GM19023 (cell line): Measurements from ENCODE around the gene ELF2.
A peak's percentile ranks its signal among the peaks of the same experiment; 100 is the strongest.
"Not testable (repeated sequence)": the region's sequence is repeated elsewhere in the genome, so short reads cannot be mapped to it uniquely, and the experiment has no call there.

Experiments used
- ATAC-seq: cut with Tn5 transposase; IDR thresholded peaks from one replicate; pipeline ENCODE4 v1.9.1; 2021; ENCODE audit warnings: mild to moderate bottlenecking, moderate library complexity; ENCODE audit not compliant: unreplicated experiment

The ELF2 gene

DNA sequence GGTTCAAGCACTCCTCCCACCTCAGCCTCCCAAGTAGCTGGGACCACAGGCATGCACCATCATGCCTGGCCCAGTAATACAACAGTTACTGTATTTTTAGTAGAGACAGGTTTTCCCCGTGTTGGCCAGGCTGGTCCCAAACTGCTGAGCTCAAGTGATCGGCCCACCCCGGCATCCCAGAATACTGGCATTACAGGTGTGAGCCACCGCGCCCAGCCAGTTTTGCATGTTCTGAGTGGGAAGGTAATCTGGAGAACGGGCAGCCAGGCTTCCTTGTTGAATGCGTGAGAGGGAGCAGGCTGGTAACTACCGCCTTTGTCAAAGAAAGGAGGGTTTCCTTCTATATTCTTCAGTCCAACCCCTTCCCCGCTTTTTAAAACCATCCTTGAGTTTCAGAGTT lies 152.3 kb downstream of the ELF2 start:
- ATAC-seq = no peak

GRCh38 chr4:139022835-139023234 lies 154.2 kb downstream of the ELF2 start:
- ATAC-seq = no peak

DNA sequence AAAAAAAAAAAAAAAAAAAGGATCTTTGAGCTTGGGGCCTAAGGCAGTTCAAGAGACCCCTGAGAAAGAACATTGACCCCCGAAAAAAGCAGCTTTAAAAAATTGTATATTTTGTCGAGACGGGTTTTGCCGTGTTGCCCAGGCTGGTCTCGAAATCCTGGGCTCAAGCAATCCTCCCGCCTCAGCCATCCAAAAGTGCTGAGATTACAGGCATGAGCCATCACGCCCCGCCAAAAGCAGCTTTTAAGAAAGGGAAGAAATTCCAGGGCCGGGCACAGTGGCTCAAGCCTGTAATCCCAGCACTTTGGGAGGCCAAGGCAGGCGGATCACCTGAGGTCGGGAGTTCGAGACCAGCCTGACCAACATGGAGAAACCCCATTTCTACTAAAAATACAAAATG lies 155.9 kb downstream of the ELF2 start:
- not testable (repeated sequence) for ATAC-seq

- ATAC-seq = no peak
Measured at GRCh38 chr4:139020384-139020783, 156.6 kb downstream of the ELF2 start.

DNA sequence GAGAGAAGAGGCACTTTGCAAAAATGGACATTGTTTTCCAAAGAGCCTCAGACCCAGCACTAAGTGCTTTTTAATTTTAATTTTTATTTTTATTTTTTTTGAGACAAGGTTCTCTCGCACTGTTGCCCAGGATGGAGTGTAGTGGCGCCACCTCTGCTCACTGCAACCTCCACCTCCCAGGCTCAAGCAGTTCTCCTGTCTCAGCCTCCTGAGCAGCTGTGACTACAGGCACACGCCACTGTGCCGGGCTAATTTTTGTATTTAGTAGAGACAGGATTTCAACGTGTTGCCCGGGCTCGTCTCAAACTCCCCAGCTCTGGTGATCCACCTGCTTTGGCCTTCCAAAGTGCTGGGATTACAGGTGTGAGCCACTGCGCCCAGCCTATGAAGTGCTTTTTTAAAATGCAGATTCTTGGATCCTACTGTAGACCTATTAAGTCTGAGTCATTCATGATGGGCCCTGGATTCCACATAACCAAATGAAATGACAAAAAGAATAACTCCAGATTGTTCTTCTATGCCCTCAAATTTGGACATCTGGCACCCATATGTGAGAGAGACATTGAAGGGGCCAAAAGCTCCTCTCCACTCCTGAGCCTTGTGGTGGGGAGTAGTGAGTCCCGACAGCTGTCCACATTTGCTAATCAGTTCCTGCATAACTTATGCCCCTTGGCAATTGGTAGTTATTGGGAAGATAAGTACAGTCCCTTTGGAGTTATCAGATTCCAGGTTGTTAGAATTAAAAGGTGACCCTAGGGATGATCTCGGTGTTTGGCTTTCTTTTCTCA lies 157.9 kb downstream of the ELF2 start:
- no peak for ATAC-seq

- no peak for ATAC-seq
Measured at GRCh38 chr4:139018501-139018900, 158.5 kb downstream of the ELF2 start.

GRCh38 chr4:139017861-139018260 lies 159.2 kb downstream of the ELF2 start:
- ATAC-seq = no peak

GRCh38 chr4:139015948-139016471 lies 161.0 kb downstream of the ELF2 start:
- ATAC-seq = peak; percentile 42

GRCh38 chr4:139015269-139015947 lies 161.6 kb downstream of the ELF2 start, which contains the start of gene NOCT:
NOCT (plus strand) TSS chr4:139015781; CDS start chr4:139015982, 201 bp downstream.
- peak; percentile 94 for ATAC-seq

DNA sequence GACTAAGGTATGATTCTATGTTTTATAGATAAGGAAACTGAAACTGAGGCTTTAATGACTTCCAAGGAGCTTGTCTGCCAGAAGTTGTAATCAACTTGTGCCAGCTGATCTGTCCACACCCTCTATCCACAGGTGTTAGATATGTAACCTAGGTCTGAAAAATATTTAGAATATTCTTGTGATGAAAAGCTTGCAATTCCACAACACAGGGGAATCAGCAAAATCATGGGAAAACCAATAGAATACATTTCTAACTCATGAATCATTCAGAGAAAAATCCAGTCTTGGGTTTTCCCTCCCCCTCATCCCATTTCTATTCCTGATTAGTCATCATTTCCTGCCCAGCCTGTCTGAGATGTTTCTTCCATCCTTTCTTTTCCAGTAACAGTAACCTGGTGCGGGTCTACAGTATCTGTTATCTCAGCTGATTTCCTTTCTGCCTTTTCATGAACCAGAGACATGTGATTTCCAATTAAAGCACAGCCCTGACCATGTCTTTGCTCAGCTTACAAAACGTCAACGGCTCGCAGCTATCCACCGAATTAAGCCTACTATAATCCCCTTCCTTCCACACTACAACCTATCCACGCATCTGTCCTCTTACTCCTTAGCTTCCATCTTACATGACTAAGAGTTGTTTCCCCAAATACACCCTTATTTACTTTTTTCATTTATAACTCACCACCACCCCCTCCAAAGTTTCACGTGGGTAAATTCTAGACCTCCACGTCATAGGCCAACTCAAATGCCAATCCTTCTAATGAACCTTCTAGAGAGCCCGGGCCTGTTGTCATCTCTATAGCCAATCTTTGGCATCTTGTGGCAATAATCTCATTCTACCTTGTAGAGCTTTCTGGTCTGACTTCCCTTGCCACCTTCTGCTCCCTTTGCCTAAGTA lies 162.4 kb downstream of the ELF2 start:
- ATAC-seq = peak; percentile 4

- ATAC-seq = no peak
Measured at GRCh38 chr4:139011225-139011950, 165.6 kb downstream of the ELF2 start.

DNA sequence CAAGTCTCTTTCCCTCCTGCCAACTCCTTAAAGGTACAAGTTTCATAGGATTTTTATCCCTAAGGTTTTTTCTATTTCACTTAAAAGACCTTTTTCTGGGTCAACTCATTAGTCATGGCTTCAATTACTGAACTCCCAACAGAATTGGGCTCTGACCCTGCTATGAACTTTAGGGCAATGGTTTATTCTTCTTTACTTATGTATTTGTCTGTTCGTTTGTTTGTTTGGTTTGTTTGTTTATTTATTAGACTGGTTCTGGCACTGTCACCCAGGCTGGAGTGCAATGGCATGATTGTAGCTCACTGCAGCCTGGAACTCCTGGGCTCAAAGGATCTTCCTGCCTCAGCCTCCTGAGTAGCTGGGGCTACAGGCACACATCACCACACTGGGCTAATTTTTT lies 167.3 kb downstream of the ELF2 start:
- ATAC-seq = no peak

- not testable (repeated sequence) for ATAC-seq
Measured at GRCh38 chr4:139008278-139008677, 168.7 kb downstream of the ELF2 start.

DNA sequence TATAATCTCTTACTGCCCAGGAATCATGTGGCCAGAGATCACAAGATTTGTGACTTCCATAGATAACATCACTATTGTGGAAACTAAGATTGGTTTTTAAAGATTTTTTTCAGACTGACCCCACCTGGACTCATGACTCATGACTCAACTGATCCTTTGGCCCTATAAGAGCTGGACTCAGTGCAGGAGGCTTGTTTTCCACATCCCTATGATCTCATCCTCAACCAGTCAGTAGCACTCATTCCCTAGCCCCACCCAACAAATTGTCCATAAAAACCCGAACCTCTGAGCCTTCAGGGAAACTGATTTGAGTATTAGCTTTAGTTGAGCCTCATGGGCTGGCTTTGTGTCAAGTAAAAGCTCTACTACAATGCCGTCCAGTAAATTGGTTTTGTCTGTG lies 169.4 kb downstream of the ELF2 start:
- ATAC-seq = no peak
